ENCODE results near the gene MANEAL. TPM values are rescaled to one million over a fixed set of nuclear protein-coding genes. Genes with fewer than 3 reads are reported as not detected.

MANEAL gene, protein sequence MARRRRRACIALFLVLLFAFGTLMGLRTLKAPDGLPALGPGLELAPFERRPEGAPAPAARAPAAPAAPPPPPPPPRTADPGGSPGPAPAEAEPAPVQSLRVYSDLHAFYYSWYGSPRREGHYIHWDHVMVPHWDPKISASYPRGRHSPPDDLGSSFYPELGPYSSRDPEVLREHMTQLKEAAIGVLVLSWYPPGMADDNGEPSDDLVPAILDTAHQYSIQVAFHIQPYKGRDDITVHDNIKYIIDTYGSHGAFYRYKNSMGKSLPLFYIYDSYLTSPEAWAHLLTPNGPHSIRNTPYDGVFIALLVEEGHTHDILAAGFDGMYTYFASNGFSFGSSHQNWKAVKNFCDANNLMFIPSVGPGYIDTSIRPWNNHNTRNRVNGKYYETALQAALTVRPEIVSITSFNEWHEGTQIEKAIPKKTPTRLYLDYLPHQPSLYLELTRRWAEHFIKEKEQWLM
- total RNA-seq (2022; extraction: Qiagen RNA extraction; ENCODE audit: low read depth), result 24.1 to 27.2 TPM (median 26.6 TPM) in 5 replicates

DNA sequence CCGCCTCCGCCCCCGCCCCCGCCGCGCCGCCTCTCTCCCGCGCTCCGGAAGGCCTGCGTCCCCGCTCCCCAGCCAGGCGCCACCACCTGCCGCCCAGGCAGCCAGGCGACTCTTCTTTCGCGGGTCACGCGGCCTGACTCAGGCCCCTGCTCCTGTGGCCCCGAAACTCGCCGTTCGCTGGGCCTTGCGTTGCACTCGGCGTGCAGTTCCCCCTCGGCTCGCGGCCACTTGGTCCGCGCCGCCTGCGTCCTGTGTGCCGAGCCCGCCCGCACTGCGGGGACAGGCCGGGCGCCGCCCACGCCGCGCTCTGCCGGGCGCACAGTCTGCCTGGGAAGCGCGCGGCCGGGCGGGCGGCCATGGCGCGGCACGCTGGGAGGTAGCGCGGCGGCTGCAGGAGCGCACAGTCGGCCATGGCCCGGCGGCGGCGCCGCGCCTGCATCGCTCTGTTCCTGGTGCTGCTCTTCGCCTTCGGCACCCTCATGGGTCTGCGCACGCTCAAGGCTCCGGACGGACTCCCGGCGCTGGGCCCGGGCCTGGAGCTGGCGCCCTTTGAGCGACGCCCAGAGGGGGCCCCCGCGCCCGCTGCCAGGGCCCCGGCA lies at the start of gene MANEAL:
Gene MANEAL (plus strand): TSS at position 75 of the 599 bp plus-strand sequence. CDS start 336 bp downstream, at position 411.

DNA sequence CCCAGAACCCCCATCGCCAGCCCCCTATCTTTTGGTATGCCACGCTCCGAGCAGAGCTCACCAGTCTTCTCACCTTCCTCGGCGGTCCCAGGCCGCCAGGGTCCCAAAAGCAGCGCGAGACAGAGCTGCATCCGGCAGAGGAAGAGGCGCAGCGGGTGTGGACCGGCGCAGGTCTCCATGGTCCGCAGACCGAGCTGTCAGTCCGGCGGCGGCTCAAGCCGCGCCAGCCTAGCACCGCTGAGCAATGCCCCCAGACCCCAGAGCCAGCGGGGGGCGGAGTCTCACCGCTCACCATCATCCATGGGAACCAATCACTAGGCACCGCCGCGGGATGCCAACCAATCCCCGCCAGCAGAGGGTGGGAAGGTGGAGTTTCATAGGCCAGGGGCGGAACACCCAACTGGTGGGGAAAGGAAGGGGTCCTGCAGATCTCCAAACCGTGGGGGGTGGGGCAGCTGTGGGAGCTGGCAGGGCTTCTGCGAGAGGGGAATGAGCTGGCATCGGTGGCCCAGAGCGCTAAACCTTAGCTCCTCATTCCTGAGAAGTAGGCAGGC lies 28.7 kb upstream of the MANEAL start, which contains the start of gene EPHA10:
Gene EPHA10 (minus strand): TSS at position 233 of the 554 bp plus-strand sequence. CDS start 54 bp downstream, at position 179.

DNA sequence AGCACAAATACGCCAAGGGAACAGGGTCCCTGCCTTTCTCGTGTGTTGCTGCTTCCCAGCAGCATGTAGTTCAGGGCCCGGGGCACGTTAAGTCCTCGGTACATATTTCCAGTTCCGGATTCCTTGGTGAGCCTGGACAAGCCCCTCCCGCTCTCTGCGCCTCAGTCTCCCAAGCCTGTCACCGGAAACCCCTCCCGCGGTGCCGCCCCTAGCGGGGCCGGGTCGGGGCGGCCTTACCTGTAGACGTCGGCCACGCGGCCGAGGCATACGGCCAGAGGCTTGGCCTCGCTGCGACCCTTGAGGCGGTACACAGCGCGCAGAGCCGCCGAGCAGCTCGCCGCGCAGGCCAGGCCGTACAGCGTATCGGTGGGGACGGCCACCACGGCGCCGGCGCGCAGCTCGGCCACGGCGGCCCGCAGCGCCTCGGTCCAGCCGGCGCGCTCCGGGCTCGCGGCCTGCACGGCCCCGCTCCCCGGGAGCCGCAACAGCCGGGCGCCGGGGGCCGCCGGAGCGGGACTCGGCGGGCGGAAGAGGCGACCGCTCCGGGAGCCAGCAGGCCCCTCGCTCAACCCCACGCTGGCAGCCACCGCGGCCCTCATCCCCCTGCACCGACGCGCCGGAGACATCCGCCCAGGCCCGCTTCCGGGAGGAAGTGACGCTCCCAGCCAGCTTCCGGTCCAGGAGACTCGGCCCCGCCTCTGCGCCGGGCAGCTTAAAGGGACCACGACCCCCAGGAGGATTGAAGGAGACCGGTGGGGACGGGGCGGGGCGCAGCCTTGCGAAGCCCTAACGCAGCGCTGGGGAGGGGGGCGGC lies 14.1 kb downstream of the MANEAL start, which contains the start of the genes C1orf122 and YRDC:
Gene C1orf122 (plus strand): TSS at position 236 of the 814 bp plus-strand sequence. CDS start 615 bp downstream, outside the sequence.
Gene YRDC (minus strand): TSS at position 654 of the 814 bp plus-strand sequence. CDS start 28 bp downstream, at position 626.

Other genes starting within 250 kb of the MANEAL start
- 8.3 to 12.7 TPM (median 11.8 TPM) in 5 replicates for gene SNIP1, start 239.6 kb upstream of the MANEAL start, total RNA-seq (2022; extraction: Qiagen RNA extraction; ENCODE audit: low read depth)
- gene DNALI1, start 236.9 kb upstream of the MANEAL start, total RNA-seq (2022; extraction: Qiagen RNA extraction; ENCODE audit: low read depth), result 0.02 to 0.43 TPM (median 0.05 TPM) in 3 of 5 replicates, not detected in the others
- gene GNL2, start 197.9 kb upstream of the MANEAL start, total RNA-seq (2022; extraction: Qiagen RNA extraction; ENCODE audit: low read depth), result 50.1 to 63.8 TPM (median 55.8 TPM) in 5 replicates
- 0.08 to 0.21 TPM (median 0.09 TPM) in 5 replicates for gene RSPO1, start 159.0 kb upstream of the MANEAL start, total RNA-seq (2022; extraction: Qiagen RNA extraction; ENCODE audit: low read depth)
- gene CDCA8, start 101.3 kb upstream of the MANEAL start, total RNA-seq (2022; extraction: Qiagen RNA extraction; ENCODE audit: low read depth), result 47.5 to 51.4 TPM (median 48.9 TPM) in 5 replicates
- gene EPHA10, start 28.7 kb upstream of the MANEAL start, total RNA-seq (2022; extraction: Qiagen RNA extraction; ENCODE audit: low read depth), result 0.58 to 1.0 TPM (median 0.77 TPM) in 5 replicates
- gene C1orf122, start 13.9 kb downstream of the MANEAL start, total RNA-seq (2022; extraction: Qiagen RNA extraction; ENCODE audit: low read depth), result 34.0 to 61.2 TPM (median 52.0 TPM) in 5 replicates
- 13.9 to 20.8 TPM (median 19.7 TPM) in 5 replicates for gene YRDC, start 14.4 kb downstream of the MANEAL start, total RNA-seq (2022; extraction: Qiagen RNA extraction; ENCODE audit: low read depth)
- 4.4 to 7.7 TPM (median 4.8 TPM) in 5 replicates for gene MTF1, start 65.7 kb downstream of the MANEAL start, total RNA-seq (2022; extraction: Qiagen RNA extraction; ENCODE audit: low read depth)
- gene INPP5B, start 153.2 kb downstream of the MANEAL start, total RNA-seq (2022; extraction: Qiagen RNA extraction; ENCODE audit: low read depth), result 4.7 to 5.4 TPM (median 5.1 TPM) in 5 replicates
- 55.5 to 94.2 TPM (median 62.7 TPM) in 5 replicates for gene SF3A3, start 196.2 kb downstream of the MANEAL start, total RNA-seq (2022; extraction: Qiagen RNA extraction; ENCODE audit: low read depth)
- gene FHL3, start 211.7 kb downstream of the MANEAL start, total RNA-seq (2022; extraction: Qiagen RNA extraction; ENCODE audit: low read depth), result 7.3 to 8.8 TPM (median 8.3 TPM) in 5 replicates
- 43.7 to 62.2 TPM (median 48.2 TPM) in 5 replicates for gene UTP11, start 218.9 kb downstream of the MANEAL start, total RNA-seq (2022; extraction: Qiagen RNA extraction; ENCODE audit: low read depth)